CD4-positive, CD25-positive, alpha-beta regulatory T cell (primary cell): ENCODE data around the gene VSX2. TPM values are rescaled to one million over a fixed set of nuclear protein-coding genes. Genes with fewer than 3 reads are reported as not detected.

Source experiments
- ATAC-seq, 2 donors: fragments of 150-1000 bp; cut with Tn5 transposase; one replicate each; pipeline ENCODE4 v1.10.0; 2021; ENCODE audit warnings: low read depth in 2 of 2, moderate number of reproducible peaks in 2 of 2, moderate library complexity in 1 of 2
- DNase-seq, 3 donors: peaks; one replicate each; pipeline versions ENCODE4 v3.0.0 to v3.0.0-alpha.2; 2012 to 2022; ENCODE audit warnings: mixed read lengths in 1 of 3
- H3K27ac ChIP-seq: one replicate; pipeline ENCODE4 v1.7.0; 2013; ENCODE audit warnings: mild to moderate bottlenecking, low read length; ENCODE audit not compliant: insufficient read depth, poor library complexity, severe bottlenecking
- H3K27me3 ChIP-seq: one replicate; pipeline ENCODE4 v1.7.0; 2013; ENCODE audit warnings: low read length; ENCODE audit not compliant: control insufficient read depth, insufficient read depth
- H3K36me3 ChIP-seq: one replicate; pipeline ENCODE4 v1.7.0; 2013; ENCODE audit warnings: mild to moderate bottlenecking, low read length, moderate library complexity; ENCODE audit not compliant: control insufficient read depth, insufficient read depth
- H3K4me1 ChIP-seq: 2 replicates; pipeline ENCODE4 v1.7.0; 2013; ENCODE audit warnings: mild to moderate bottlenecking, low read length; ENCODE audit not compliant: insufficient read depth, control insufficient read depth, poor library complexity, severe bottlenecking
- H3K4me3 ChIP-seq: one replicate; pipeline ENCODE4 v1.7.0; 2013; ENCODE audit warnings: low read depth, mild to moderate bottlenecking, low read length, moderate library complexity
- H3K9me3 ChIP-seq, 2 experiments: 1 replicate in 1 of 2; 2 replicates in 1 of 2; pipeline ENCODE4 v1.7.0; 2013; ENCODE audit warnings: low read length in 2 of 2, mild to moderate bottlenecking in 1 of 2, moderate library complexity in 1 of 2; ENCODE audit not compliant: control insufficient read depth in 2 of 2
- H3K27ac Mint-ChIP-seq, 3 donors: one replicate each; pipeline ENCODE4 v1.8.0; 2020 to 2022; ENCODE audit warnings: mild to moderate bottlenecking in 3 of 3, mixed read lengths in 3 of 3, moderate library complexity in 2 of 3
- H3K27me3 Mint-ChIP-seq: one replicate; pipeline ENCODE4 v1.8.0; 2022; ENCODE audit warnings: mild to moderate bottlenecking, mixed read lengths
- H3K36me3 Mint-ChIP-seq: one replicate; pipeline ENCODE4 v1.8.0; 2020; ENCODE audit warnings: mixed read lengths
- H3K4me1 Mint-ChIP-seq, 4 donors: one replicate each; pipeline ENCODE4 v1.8.0; 2020 to 2022; ENCODE audit warnings: mixed read lengths in 4 of 4, mild to moderate bottlenecking in 1 of 4
- H3K4me3 Mint-ChIP-seq, 4 donors: one replicate each; pipeline ENCODE4 v1.8.0; 2020 to 2022; ENCODE audit warnings: mild to moderate bottlenecking in 4 of 4, mixed read lengths in 4 of 4, moderate library complexity in 3 of 4
- H3K9me3 Mint-ChIP-seq, 7 donors: one replicate each; pipeline ENCODE4 v1.8.0; 2020 to 2022; ENCODE audit warnings: mixed read lengths in 7 of 7, mild to moderate bottlenecking in 3 of 7, moderate library complexity in 2 of 7
- polyA plus RNA-seq, 4 donors: library from polyadenylated mRNA; unstranded; fragments of 300-500 nt; fragmentation: Illumina TruSeq; gene quantifications; one replicate each; pipeline ENCODE4 v1.2.3, GENCODE V29; 2021
- total RNA-seq: library from RNA; stranded (reverse); gene quantifications from one replicate; pipeline ENCODE4 v1.2.3, GENCODE V29; 2022

The VSX2 gene
- total and polyA plus RNA-seq, 5 donors from 2014 or later, result 0.08 TPM; not detected in 4

GRCh38 chr14:74278080-74278479 is 38.8 kb downstream of the VSX2 start:
- Histone ChIP-seq H3K27ac (no peak overlapping the region), H3K36me3 (peaks cover 2% of the 10 kb centered on the region), H3K4me3 (no peak overlapping the region), H3K4me1 (no peaks in the 10 kb centered on the region), H3K27me3 (no peaks in the 10 kb centered on the region), H3K9me3 (peaks cover 0 to 4% of the 10 kb centered on the region in 2 experiments)
- DNase-seq, result no peak
- Mint-ChIP-seq H3K27me3 (peaks cover 4% of the 10 kb centered on the region), H3K9me3 (peaks cover 0 to 17% (median 4%) of the 10 kb centered on the region in 7 donors), H3K4me1 (peaks cover 0 to 4% (median 0%) of the 10 kb centered on the region in 4 donors), H3K36me3 (peaks cover 11% of the 10 kb centered on the region), H3K4me3 (no peak overlapping the region), H3K27ac (no peak overlapping the region)
- no peak for ATAC-seq

- Mint-ChIP-seq H3K4me3 (no peak overlapping the region), H3K27me3 (peaks cover 4% of the 10 kb centered on the region), H3K4me1 (peaks cover 0 to 4% (median under 1%) of the 10 kb centered on the region in 4 donors), H3K27ac (no peak overlapping the region), H3K36me3 (peaks cover 27% of the 10 kb centered on the region), H3K9me3 (peaks cover 0 to 17% (median 4%) of the 10 kb centered on the region in 7 donors)
- H3K4me3 ChIP-seq, result no peak overlapping the region
- peaks cover 0 to 4% of the 10 kb centered on the region in 2 experiments for H3K9me3 ChIP-seq
- no peaks in the 10 kb centered on the region for H3K27me3 ChIP-seq
- H3K36me3 ChIP-seq, result peaks cover 24% of the 10 kb centered on the region
- ATAC-seq (no peak), DNase-seq (no peak)
- H3K27ac ChIP-seq, result no peak overlapping the region
- H3K4me1 ChIP-seq, result no peaks in the 10 kb centered on the region
These were observed 41.8 kb downstream of the VSX2 start for GRCh38 chr14:74281069-74281468.

- Histone ChIP-seq H3K27ac (no peak overlapping the region), H3K4me1 (no peaks in the 10 kb centered on the region), H3K4me3 (no peak overlapping the region), H3K36me3 (peaks cover 75% of the 10 kb centered on the region), H3K27me3 (no peaks in the 10 kb centered on the region), H3K9me3 (no peaks in the 10 kb centered on the region)
- H3K4me1 Mint-ChIP-seq, result peaks cover 0 to 6% (median 1%) of the 10 kb centered on the region in 4 donors
- H3K4me3 Mint-ChIP-seq, result no peak overlapping the region
- ATAC-seq (no peak), DNase-seq (no peak)
- H3K9me3 Mint-ChIP-seq, result no peaks in the 10 kb centered on the region
- H3K27me3 Mint-ChIP-seq, result no peaks in the 10 kb centered on the region
- no peak overlapping the region for H3K27ac Mint-ChIP-seq
- peaks cover 52% of the 10 kb centered on the region for H3K36me3 Mint-ChIP-seq
These were observed 47.5 kb downstream of the VSX2 start for GRCh38 chr14:74286736-74287135.

- H3K9me3 Mint-ChIP-seq, result no peaks in the 10 kb centered on the region
- no peak overlapping the region for H3K4me3 ChIP-seq
- DNase-seq (no peak), ATAC-seq (no peak)
- H3K9me3 ChIP-seq, result no peaks in the 10 kb centered on the region
- peaks cover 48% of the 10 kb centered on the region for H3K36me3 Mint-ChIP-seq
- no peaks in the 10 kb centered on the region for H3K27me3 ChIP-seq
- no peaks in the 10 kb centered on the region for H3K27me3 Mint-ChIP-seq
- H3K36me3 ChIP-seq, result peaks cover 79% of the 10 kb centered on the region
- H3K27ac ChIP-seq, result no peak overlapping the region
- no peak overlapping the region for H3K4me3 Mint-ChIP-seq
- H3K4me1 ChIP-seq, result no peaks in the 10 kb centered on the region
- H3K27ac Mint-ChIP-seq, result no peak overlapping the region
- peaks cover 0 to 10% (median 5%) of the 10 kb centered on the region in 4 donors for H3K4me1 Mint-ChIP-seq
These were observed 50.6 kb downstream of the VSX2 start for GRCh38 chr14:74289801-74290200.

GRCh38 chr14:74290415-74290814 is 51.2 kb downstream of the VSX2 start:
- Mint-ChIP-seq H3K36me3 (peaks cover 49% of the 10 kb centered on the region), H3K9me3 (no peaks in the 10 kb centered on the region), H3K4me1 (peaks cover under 1 to 10% (median 5%) of the 10 kb centered on the region in 4 donors), H3K27ac (no peak overlapping the region), H3K27me3 (no peaks in the 10 kb centered on the region), H3K4me3 (no peak overlapping the region)
- Histone ChIP-seq H3K4me3 (no peak overlapping the region), H3K27me3 (no peaks in the 10 kb centered on the region), H3K4me1 (no peaks in the 10 kb centered on the region), H3K27ac (no peak overlapping the region), H3K36me3 (peaks cover 80% of the 10 kb centered on the region), H3K9me3 (no peaks in the 10 kb centered on the region)
- DNase-seq, result peak in 2 of 3 donors; percentile 11 to 45
- ATAC-seq, result no peak

- Histone ChIP-seq H3K4me3 (no peak overlapping the region), H3K4me1 (no peaks in the 10 kb centered on the region), H3K27ac (no peak overlapping the region), H3K36me3 (peaks cover 81% of the 10 kb centered on the region), H3K27me3 (no peaks in the 10 kb centered on the region), H3K9me3 (no peaks in the 10 kb centered on the region)
- ATAC-seq (no peak), DNase-seq (no peak)
- H3K4me1 Mint-ChIP-seq, result peaks cover 3 to 14% (median 9%) of the 10 kb centered on the region in 4 donors
- no peak overlapping the region for H3K27ac Mint-ChIP-seq
- H3K9me3 Mint-ChIP-seq, result no peaks in the 10 kb centered on the region
- no peak overlapping the region for H3K4me3 Mint-ChIP-seq
- peaks cover 44% of the 10 kb centered on the region for H3K36me3 Mint-ChIP-seq
- no peaks in the 10 kb centered on the region for H3K27me3 Mint-ChIP-seq
These were observed 52.8 kb downstream of the VSX2 start for GRCh38 chr14:74292061-74292460.

- H3K27ac Mint-ChIP-seq, result peak overlapping the region in 1 of 3 donors; percentile 69
- H3K36me3 Mint-ChIP-seq, result peaks cover 54% of the 10 kb centered on the region
- H3K4me3 Mint-ChIP-seq, result no peak overlapping the region
These were observed 54.4 kb downstream of the VSX2 start for GRCh38 chr14:74293606-74294005.

GRCh38 chr14:74296037-74296467 is 56.8 kb downstream of the VSX2 start:
- Histone ChIP-seq H3K36me3 (peaks cover 68% of the 10 kb centered on the region), H3K27me3 (no peaks in the 10 kb centered on the region), H3K9me3 (no peaks in the 10 kb centered on the region), H3K4me3 (no peak overlapping the region), H3K27ac (no peak overlapping the region), H3K4me1 (peaks cover 6% of the 10 kb centered on the region)
- H3K4me1 Mint-ChIP-seq, result peaks cover 3 to 40% (median 18%) of the 10 kb centered on the region in 4 donors
- peak overlapping the region in 1 of 3 donors; percentile 65 for H3K27ac Mint-ChIP-seq
- no peaks in the 10 kb centered on the region for H3K27me3 Mint-ChIP-seq
- DNase-seq, result no peak
- ATAC-seq, result no peak
- H3K9me3 Mint-ChIP-seq, result no peaks in the 10 kb centered on the region
- H3K4me3 Mint-ChIP-seq, result peak overlapping the region in 1 of 4 donors; percentile 22
- H3K36me3 Mint-ChIP-seq, result peaks cover 50% of the 10 kb centered on the region

More at GRCh38 chr14:74293606-74294005, 54.4 kb downstream of the VSX2 start:
- DNase-seq (no peak), ATAC-seq (no peak)
- H3K27me3 Mint-ChIP-seq, result no peaks in the 10 kb centered on the region
- Histone ChIP-seq H3K27ac (no peak overlapping the region), H3K4me1 (no peaks in the 10 kb centered on the region), H3K9me3 (no peaks in the 10 kb centered on the region), H3K27me3 (no peaks in the 10 kb centered on the region), H3K4me3 (no peak overlapping the region), H3K36me3 (peaks cover 79% of the 10 kb centered on the region)
- H3K4me1 Mint-ChIP-seq, result peaks cover 3 to 25% (median 10%) of the 10 kb centered on the region in 4 donors
- no peaks in the 10 kb centered on the region for H3K9me3 Mint-ChIP-seq
